HG02678 (cell line): ENCODE data around the gene PNMT.

ENCODE experiments used
- ATAC-seq: cut with Tn5 transposase; IDR thresholded peaks from one replicate; pipeline ENCODE4 v1.9.1; 2021; ENCODE audit warnings: mild to moderate bottlenecking, moderate library complexity; ENCODE audit not compliant: unreplicated experiment

The PNMT gene

GRCh38 chr17:39653316-39653661 lies 15.0 kb upstream of the PNMT start:
- no peak for ATAC-seq

DNA sequence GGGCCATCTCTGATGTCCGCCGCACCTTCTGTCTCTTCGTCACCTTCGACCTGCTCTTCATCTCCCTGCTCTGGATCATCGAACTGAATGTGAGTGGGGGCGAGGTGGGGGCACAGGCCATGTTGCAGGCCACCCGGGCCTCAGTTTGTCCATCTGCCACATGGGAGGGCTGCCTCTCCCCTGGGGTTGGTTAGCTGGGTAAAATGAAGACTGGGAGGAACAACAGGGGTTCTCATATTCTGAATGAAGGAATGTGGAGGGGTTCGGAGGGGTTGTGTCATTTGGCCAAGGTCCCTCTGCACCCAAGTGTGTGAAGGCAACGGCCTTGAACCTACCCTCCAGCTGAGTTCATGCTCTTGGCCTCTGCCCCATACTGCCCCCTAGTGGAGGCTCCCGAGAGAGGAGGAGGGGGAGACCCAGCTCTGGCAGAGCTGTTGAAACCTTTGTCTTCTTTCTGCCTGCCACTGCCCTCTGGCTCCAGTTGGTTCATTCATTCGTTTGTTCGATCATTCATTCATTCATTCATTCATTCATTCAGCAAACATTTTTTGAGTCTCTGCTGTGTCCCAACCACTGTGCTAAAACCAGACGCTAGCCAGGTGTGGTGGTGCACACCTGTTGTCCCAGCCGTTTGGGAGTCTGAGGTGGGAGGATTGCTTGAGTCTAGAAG lies 14.5 kb upstream of the PNMT start:
- no peak for ATAC-seq

DNA sequence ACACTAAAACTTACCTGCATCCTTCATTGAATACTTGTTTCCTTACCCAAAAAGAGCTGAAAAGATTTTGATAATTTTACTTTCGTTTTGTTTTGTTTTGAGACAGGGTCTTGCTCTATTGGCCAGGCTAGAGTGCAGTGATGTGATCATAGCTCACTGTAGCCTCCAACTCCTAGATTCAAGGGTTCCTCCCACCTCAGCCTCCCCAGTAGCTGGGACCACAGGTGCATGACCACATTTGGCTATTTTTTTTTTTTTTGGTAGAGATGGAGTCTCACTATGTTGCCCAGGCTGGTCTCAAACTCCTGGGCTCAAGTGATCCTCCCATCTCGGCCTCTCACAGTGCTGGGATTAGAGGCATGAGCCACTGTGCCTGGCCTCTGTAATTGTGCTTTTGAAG lies 13.1 kb upstream of the PNMT start:
- ATAC-seq = no peak

DNA sequence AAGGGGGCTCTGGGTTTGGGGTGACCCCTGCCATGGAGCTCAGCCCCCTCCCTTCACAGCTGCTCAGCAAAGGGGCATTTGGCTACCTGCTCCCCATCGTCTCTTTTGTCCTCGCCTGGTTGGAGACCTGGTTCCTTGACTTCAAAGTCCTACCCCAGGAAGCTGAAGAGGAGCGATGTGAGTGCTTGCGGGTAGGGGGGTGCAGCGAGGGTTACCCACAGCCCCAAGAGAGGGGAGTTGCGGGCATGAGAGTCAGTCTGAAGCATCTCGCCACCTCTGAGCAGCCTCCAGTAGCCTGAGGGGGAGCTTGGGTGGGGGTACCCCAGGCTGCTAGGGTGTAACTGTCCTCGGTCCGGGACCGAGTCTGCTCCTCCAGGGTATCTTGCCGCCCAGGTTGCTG lies 9.9 kb upstream of the PNMT start:
- ATAC-seq = no peak

DNA sequence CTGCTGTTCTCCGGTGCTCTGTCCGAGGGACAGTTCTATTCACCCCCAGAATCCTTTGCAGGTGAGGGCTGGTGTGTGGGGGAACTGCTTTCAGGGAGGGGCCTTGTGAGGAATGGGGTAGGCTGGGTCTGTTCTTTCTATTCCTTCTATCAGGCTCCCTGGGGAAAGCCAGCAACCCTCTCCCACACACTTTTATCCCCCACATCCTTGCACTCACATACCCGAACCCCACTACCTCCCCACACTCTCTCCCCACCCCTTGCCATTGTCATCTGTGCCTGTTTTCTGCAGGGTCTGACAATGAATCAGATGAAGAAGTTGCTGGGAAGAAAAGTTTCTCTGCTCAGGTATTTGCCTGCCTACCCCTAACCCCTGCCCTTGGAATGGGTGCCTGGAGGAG lies 9.5 kb upstream of the PNMT start:
- ATAC-seq = no peak

DNA sequence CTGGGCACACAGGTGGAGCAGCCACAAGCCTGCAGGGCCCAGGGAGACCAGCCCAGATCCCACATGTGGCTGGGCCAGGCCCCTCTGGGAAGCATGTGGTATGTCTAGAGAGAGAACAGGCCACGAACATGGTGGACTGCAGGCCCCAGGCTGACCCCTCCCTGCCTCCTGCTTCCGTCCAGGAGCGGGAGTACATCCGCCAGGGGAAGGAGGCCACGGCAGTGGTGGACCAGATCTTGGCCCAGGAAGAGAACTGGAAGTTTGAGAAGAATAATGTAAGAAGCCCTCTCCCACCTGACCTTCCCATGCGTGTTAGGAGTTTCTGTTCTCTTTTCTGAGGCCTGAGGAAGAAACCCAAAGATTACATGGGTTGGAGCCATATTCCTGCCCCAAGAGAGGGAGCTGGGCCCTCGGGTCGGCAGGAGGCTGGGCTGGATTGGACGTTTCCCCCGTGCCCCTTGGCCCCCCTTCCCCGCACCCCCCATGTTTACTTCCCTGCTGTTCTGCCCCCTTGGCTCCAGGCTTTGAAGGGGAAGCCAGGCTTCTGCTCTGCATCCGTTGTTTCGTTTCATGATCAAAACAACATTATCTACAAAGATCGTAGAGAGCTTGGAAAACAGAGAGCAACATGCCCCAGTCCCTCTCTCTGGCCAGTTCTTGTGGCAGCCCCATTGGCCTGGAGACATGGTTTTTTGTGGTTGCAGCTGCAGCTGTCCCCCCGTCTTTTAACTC lies 8.8 kb upstream of the PNMT start:
- ATAC-seq = no peak

GRCh38 chr17:39660011-39660360 lies 8.3 kb upstream of the PNMT start:
- ATAC-seq = no peak

DNA sequence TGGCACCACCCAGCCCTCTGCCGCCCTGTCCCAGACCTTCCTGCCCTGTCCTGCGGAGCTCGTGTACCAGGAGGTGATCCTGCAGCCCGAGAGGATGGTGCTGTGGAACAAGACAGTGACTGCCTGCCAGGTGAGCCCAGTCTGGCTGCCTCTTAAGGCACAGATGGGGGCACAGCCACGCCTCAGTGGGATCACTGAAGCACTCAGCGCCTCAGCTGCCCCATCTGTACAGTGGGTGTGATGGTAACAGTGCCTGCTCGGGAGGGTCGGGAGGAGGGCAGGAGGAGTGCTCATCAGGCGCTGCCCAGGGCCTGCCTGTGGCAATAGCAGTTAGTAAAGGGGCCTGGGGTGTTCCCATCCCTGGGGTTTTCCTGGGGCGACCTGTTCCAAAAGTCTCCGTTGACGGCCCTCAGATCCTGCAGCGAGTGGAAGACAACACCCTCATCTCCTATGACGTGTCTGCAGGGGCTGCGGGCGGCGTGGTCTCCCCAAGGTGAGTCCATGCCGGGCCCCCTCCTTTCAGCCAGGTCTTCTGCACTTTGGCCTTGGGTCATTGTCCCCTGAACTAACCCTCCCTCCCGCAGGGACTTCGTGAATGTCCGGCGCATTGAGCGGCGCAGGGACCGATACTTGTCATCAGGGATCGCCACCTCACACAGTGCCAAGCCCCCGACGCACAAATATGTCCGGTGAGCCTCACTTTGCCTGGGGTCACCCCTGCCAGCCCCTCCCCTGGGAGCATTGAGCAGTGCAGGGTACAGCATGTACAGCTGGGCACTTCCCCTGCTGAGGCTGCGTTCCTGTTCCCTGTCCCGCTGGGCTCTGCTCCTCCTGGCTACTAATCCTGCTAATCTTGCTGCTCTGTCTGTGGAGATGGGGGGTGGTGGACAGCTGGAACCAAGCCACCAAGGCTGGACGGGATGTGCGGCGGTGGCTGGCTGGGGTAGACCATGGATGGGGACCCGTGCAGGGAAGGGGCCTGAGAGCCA lies 7.6 kb upstream of the PNMT start:
- ATAC-seq = no peak

DNA sequence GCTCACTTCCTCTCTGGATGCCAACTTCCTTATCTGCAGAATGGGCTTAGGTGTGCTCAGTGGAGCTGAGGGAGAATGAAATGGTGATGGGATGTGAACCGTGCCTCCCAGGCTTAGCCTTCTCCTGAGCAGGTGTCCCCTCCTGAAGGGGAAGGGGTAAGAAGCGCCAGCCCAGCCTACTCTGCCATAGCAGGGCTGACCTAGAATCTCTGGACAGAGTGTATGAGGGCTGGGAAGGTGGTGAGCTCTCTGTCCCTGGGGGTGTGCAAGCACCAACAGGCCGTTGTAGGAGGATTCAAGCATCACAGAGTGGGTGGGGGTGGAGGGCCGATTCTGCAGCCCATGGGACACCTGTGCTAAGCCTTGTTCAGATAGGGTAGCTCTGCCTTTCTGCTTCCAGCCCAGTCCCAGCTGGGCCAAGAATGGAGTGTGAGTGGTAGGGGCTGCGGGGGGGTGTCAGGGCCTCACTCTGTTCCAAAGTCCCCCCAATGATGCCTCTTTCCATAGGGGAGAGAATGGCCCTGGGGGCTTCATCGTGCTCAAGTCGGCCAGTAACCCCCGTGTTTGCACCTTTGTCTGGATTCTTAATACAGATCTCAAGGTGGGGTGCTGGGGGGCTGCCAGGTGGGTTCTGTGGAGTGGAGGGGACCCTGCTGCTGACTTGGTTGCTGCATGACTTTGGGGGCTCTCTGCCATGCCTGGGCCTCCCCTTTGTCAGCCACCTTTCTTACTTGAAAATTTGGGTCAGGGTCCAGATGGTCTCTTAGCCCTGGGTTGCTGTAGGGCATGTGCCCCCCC lies 6.3 kb upstream of the PNMT start:
- ATAC-seq = no peak

DNA sequence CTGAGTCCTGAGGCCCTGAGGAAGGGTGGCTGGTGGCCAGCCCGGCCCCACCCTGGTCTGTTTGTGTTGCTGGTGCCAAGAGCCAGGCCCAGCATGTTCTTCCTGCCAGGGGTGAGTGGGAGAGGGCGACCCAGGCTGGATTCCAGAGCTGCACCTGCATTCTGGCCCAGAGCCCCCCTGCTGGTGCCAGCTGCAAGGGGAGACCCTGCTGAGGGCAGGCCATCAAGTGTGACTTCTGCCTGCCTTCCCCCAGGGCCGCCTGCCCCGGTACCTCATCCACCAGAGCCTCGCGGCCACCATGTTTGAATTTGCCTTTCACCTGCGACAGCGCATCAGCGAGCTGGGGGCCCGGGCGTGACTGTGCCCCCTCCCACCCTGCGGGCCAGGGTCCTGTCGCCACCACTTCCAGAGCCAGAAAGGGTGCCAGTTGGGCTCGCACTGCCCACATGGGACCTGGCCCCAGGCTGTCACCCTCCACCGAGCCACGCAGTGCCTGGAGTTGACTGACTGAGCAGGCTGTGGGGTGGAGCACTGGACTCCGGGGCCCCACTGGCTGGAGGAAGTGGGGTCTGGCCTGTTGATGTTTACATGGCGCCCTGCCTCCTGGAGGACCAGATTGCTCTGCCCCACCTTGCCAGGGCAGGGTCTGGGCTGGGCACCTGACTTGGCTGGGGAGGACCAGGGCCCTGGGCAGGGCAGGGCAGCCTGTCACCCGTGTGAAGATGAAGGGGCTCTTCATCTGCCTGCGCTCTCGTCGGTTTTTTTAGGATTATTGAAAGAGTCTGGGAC lies 5.5 kb upstream of the PNMT start:
- ATAC-seq = no peak

DNA sequence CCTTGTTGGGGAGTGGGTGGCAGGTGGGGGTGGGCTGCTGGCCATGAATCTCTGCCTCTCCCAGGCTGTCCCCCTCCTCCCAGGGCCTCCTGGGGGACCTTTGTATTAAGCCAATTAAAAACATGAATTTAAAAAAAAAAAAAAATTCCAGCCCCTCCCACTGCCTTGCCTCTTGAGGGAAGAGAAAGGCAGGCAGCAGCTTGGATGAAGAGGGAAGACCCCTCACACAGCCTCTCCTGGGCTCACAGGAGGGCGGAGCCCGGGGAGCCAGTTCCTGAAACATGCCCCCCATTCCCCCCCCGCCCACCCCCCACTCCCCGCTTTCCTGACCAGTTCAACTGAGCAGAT lies 4.9 kb upstream of the PNMT start:
- ATAC-seq = no peak

DNA sequence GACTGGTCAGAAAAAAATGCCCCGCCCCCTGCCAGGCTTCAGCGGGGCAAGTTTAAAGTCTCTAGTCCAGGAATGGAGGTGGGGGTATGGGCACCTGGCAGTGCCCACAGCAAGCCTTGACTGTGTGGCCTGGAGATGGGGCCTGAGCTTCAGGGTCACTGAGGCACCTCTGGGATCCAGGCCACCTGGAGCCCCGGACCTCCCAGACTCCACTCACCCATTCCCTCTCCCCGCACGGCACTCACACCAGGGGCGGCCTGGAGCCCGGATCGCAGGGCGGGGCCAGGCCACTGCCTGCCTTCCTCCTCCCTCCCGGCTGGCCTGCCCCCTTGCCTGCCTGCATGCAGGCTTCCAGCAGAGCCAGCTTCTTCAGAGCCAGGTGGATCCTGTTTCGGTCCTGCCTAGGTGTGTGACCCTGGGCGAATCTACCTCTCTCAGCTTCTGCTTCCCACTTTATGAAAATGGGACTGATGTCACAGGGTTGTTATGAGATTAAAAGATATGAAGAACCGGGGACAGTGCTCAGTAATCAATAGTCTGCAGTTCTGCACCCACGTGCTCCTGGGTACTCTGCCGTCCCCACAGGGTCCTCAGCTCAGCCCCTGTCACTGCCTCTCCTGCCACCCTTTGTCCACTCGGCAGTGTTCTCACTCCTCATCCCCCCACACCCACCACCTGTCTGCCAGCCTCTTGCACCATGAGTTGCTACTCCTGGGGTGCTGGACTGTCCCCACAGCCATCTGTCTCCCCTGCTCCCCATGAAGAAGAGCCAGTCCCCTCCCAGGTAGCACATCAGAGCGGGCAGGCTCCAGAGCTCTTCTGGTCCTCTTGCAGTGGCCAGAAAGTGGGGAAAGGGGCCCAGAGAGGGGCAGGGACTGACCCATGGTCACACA lies 4.3 kb upstream of the PNMT start:
- ATAC-seq = no peak

- no peak for ATAC-seq
Measured at GRCh38 chr17:39664581-39665561, 3.4 kb upstream of the PNMT start, which contains the start of gene TCAP. Gene TCAP, plus strand, starts transcription at chr17:39665349. Its CDS starts 11 bp downstream, at chr17:39665360.

- ATAC-seq = no peak
Measured at GRCh38 chr17:39665642-39666224, 2.5 kb upstream of the PNMT start.

GRCh38 chr17:39666231-39666600 lies 2.0 kb upstream of the PNMT start:
- no peak for ATAC-seq

GRCh38 chr17:39666601-39667261 lies 1.5 kb upstream of the PNMT start:
- ATAC-seq = no peak

GRCh38 chr17:39667262-39667944 lies 850 bp upstream of the PNMT start:
- ATAC-seq = no peak
